Fibroblast of lung (primary cell): ENCODE data around the gene SPANXB1. TPM values are rescaled to one million over a fixed set of nuclear protein-coding genes. Genes with fewer than 3 reads are reported as not detected.
"Not testable (repeated sequence)": the region's sequence is repeated elsewhere in the genome, so short reads cannot be mapped to it uniquely, and the experiment has no call there.

Source experiments
- DNase-seq, 2 donors: peaks; one replicate each; pipeline versions ENCODE4 v3.0.0 to v3.0.0-alpha.2; 2010; ENCODE audit warnings: low read depth in 2 of 2
- H2AFZ ChIP-seq: 2 replicates; pipeline ENCODE4 v1.5.1; 2012; ENCODE audit warnings: low read length, control low read depth, inconsistent platforms
- H3K27ac ChIP-seq: 2 replicates; pipeline ENCODE4 v1.5.1; 2011; ENCODE audit warnings: low read length, control low read depth; ENCODE audit not compliant: insufficient read depth
- H3K27me3 ChIP-seq: 2 replicates; pipeline ENCODE4 v1.5.1; 2011; ENCODE audit warnings: mild to moderate bottlenecking, low read length; ENCODE audit not compliant: control insufficient read depth, insufficient read depth
- H3K36me3 ChIP-seq: 2 replicates; pipeline ENCODE4 v1.5.1; 2011; ENCODE audit warnings: low read length; ENCODE audit not compliant: control insufficient read depth, insufficient read depth
- H3K4me1 ChIP-seq: 2 replicates; pipeline ENCODE4 v1.5.1; 2011; ENCODE audit warnings: low read length; ENCODE audit not compliant: control insufficient read depth, insufficient read depth; ENCODE audit errors: extremely low read depth
- H3K4me2 ChIP-seq: 2 replicates; pipeline ENCODE4 v1.5.1; 2011; ENCODE audit warnings: low read length, control low read depth; ENCODE audit not compliant: insufficient read depth; ENCODE audit errors: extremely low read depth
- H3K4me3 ChIP-seq, 4 experiments: fragments of 200-600 bp in 1 of 4; sonication (generic) in 1 of 4; replicated peaks in 1 of 4; 2 replicates each; pipeline ENCODE4 v1.5.1; 2011 to 2016; ENCODE audit warnings: low read length in 4 of 4, low read depth in 3 of 4, mild to moderate bottlenecking in 3 of 4, control low read depth in 2 of 4, inconsistent platforms in 1 of 4, mixed read lengths in 1 of 4; ENCODE audit not compliant: insufficient read depth in 1 of 4; ENCODE audit errors: control extremely low read depth in 1 of 4
- H3K79me2 ChIP-seq: 2 replicates; pipeline ENCODE4 v1.5.1; 2012; ENCODE audit warnings: mild to moderate bottlenecking, low read length, inconsistent platforms; ENCODE audit not compliant: control insufficient read depth, insufficient read depth
- H3K9ac ChIP-seq: 2 replicates; pipeline ENCODE4 v1.5.1; 2011; ENCODE audit warnings: mild to moderate bottlenecking, low read length, control low read depth; ENCODE audit not compliant: insufficient read depth
- H3K9me3 ChIP-seq: 2 replicates; pipeline ENCODE4 v1.5.1; 2012; ENCODE audit warnings: low read depth, low read length; ENCODE audit not compliant: control insufficient read depth, insufficient read depth
- H4K20me1 ChIP-seq: 2 replicates; pipeline ENCODE4 v1.5.1; 2011; ENCODE audit warnings: low read length; ENCODE audit not compliant: control insufficient read depth, insufficient read depth; ENCODE audit errors: extremely low read depth
- CTCF ChIP-seq, 2 donors: IDR thresholded peaks in 1 of 2; conservative IDR thresholded peaks in 1 of 2; 1 replicate in 1 of 2; 2 replicates in 1 of 2; pipeline ENCODE4 v1.5.1; 2011 to 2012; ENCODE audit warnings: low read length in 2 of 2, control low read depth in 1 of 2, inconsistent platforms in 1 of 2, low read depth in 1 of 2, mild to moderate bottlenecking in 1 of 2
- EZH2 ChIP-seq: IDR thresholded peaks from 2 replicates; pipeline ENCODE4 v1.5.1; 2012; ENCODE audit warnings: low read length, control low read depth, mild to moderate bottlenecking; ENCODE audit errors: missing control alignments
- polyA plus RNA-seq, 2 donors: library from polyadenylated mRNA; depleted of rRNA in 1 of 2; stranded (reverse) in 1 of 2; unstranded in 1 of 2; fragments of >200 nt; gene quantifications; 2 replicates each; pipeline ENCODE4 v1.2.1, GENCODE V29; 2011 to 2012; ENCODE audit warnings: missing spikeins in 1 of 2
- total RNA-seq: library from RNA; depleted of rRNA; stranded (reverse); fragments of >200 nt; gene quantifications from 2 replicates; pipeline ENCODE4 v1.2.1, GENCODE V29; 2014

SPANXB1 gene
- total and polyA plus RNA-seq, 2 donors (not counting 1 experiment from before 2014, with no cell fraction given): not detected

GRCh38 chrX:140980271-140980670 lies 22.1 kb upstream of the SPANXB1 start:
- Histone ChIP-seq H3K27ac (no peak overlapping the region), H4K20me1 (no peaks in the 10 kb centered on the region), H3K4me1 (no peaks in the 10 kb centered on the region), H3K4me2 (no peak overlapping the region), H3K36me3 (no peaks in the 10 kb centered on the region), H3K9ac (no peak overlapping the region), H3K4me3 (no peak overlapping the region), H3K9me3 (no peaks in the 10 kb centered on the region), H3K79me2 (no peaks in the 10 kb centered on the region), H2AFZ (no peak overlapping the region), H3K27me3 (no peaks in the 10 kb centered on the region)
- TF ChIP-seq CTCF (conservative IDR thresholded peaks at IDR 0.05 in 1 of 2, IDR thresholded peaks at IDR 0.05 in 1 of 2; ENCODE audit: low read depth in 1 of 2, low read length in 2 of 2) (no peak), EZH2 (no peak)
- no peak for DNase-seq

GRCh38 chrX:140983730-140984129 lies 18.7 kb upstream of the SPANXB1 start:
- H2AFZ ChIP-seq: no peak overlapping the region
- no peaks in the 10 kb centered on the region for H4K20me1 ChIP-seq
- H3K27ac ChIP-seq: no peak overlapping the region
- H3K9me3 ChIP-seq: no peaks in the 10 kb centered on the region
- no peaks in the 10 kb centered on the region for H3K36me3 ChIP-seq
- no peaks in the 10 kb centered on the region for H3K4me1 ChIP-seq
- no peaks in the 10 kb centered on the region for H3K27me3 ChIP-seq
- no peak overlapping the region for H3K4me2 ChIP-seq
- H3K9ac ChIP-seq: no peak overlapping the region
- no peaks in the 10 kb centered on the region for H3K79me2 ChIP-seq
- no peak overlapping the region for H3K4me3 ChIP-seq
- TF ChIP-seq CTCF (conservative IDR thresholded peaks at IDR 0.05 in 1 of 2, IDR thresholded peaks at IDR 0.05 in 1 of 2; ENCODE audit: low read depth in 1 of 2, low read length in 2 of 2): no peak
- TF ChIP-seq EZH2: no peak
- no peak for DNase-seq

- H3K9me3 ChIP-seq, H2AFZ ChIP-seq, H3K9ac ChIP-seq, DNase-seq, H3K4me1 ChIP-seq, H3K36me3 ChIP-seq, H3K79me2 ChIP-seq, H3K27ac ChIP-seq, H3K4me3 ChIP-seq, H4K20me1 ChIP-seq, H3K4me2 ChIP-seq, H3K27me3 ChIP-seq: not testable (repeated sequence)
These were observed 2.8 kb downstream of the SPANXB1 start for GRCh38 chrX:141005243-141005642.

- H3K9ac ChIP-seq, H3K36me3 ChIP-seq, H2AFZ ChIP-seq, H3K4me2 ChIP-seq, H3K9me3 ChIP-seq, DNase-seq, H4K20me1 ChIP-seq, H3K79me2 ChIP-seq, H3K27ac ChIP-seq, H3K4me3 ChIP-seq, H3K27me3 ChIP-seq, H3K4me1 ChIP-seq: not testable (repeated sequence)
These were observed 41.9 kb downstream of the SPANXB1 start for GRCh38 chrX:141044246-141044645.

- not testable (repeated sequence) for H3K27me3 ChIP-seq, H3K4me2 ChIP-seq
These were observed 47.5 kb downstream of the SPANXB1 start for GRCh38 chrX:141049878-141050277.

More at GRCh38 chrX:141049878-141050277, 47.5 kb downstream of the SPANXB1 start:
- H3K4me3 ChIP-seq, H2AFZ ChIP-seq, H3K36me3 ChIP-seq, H3K9ac ChIP-seq, H3K4me1 ChIP-seq, H3K27ac ChIP-seq, H3K9me3 ChIP-seq, H3K79me2 ChIP-seq, DNase-seq, H4K20me1 ChIP-seq: not testable (repeated sequence)
